Dendritic cell treated with granulocyte-macrophage colony-stimulating factor and Interleukin-4, amounts not matched to agents 40 ng/mL and 50 ng/mL, for 4 days (primary cell): ENCODE results near the gene ZNHIT2.

ENCODE experiments used
- H3K27ac Mint-ChIP-seq: one replicate; pipeline ENCODE4 v1.8.0; 2022; ENCODE audit warnings: mild to moderate bottlenecking, mixed read lengths
- H3K27me3 Mint-ChIP-seq: one replicate; pipeline ENCODE4 v1.8.0; 2022; ENCODE audit warnings: mild to moderate bottlenecking, mixed read lengths
- H3K36me3 Mint-ChIP-seq: one replicate; pipeline ENCODE4 v1.8.0; 2022; ENCODE audit warnings: low read depth, mixed read lengths
- H3K4me1 Mint-ChIP-seq: one replicate; pipeline ENCODE4 v1.8.0; 2022; ENCODE audit warnings: low read depth, mixed read lengths
- H3K4me3 Mint-ChIP-seq: one replicate; pipeline ENCODE4 v1.8.0; 2022; ENCODE audit warnings: mild to moderate bottlenecking, moderate library complexity, mixed read lengths
- H3K9me3 Mint-ChIP-seq: one replicate; pipeline ENCODE4 v1.8.0; 2022; ENCODE audit warnings: mixed read lengths
- intact Hi-C: fragments of 100-400 bp; cut with micrococcal nuclease; formaldehyde crosslinking; loops from one replicate; pipeline ENCODE4 v1.15.0; 2022

ZNHIT2 gene

DNA sequence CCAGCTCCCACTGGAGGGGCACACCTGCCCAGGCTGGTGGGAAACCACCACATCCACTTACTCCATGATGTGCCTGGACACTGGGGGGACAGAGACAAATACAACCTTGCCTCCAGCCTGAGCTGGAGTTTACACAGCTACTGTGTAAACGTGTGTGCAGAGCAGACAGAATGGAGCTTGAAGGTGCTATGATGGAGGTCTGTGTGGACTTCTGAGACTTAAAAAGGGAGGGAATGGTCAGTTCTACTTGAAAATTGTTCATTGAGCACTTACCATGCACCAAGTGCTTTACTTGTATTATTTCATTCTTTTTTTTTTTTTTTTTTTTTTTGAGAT lies 44.9 kb downstream of the ZNHIT2 start:
- intact Hi-C loops: no loop called here
- Mint-ChIP-seq H3K4me3 (no peak overlapping the region), H3K4me1 (peaks cover 4% of the 10 kb centered on the region), H3K27me3 (no peaks in the 10 kb centered on the region), H3K36me3 (no peaks in the 10 kb centered on the region), H3K9me3 (no peaks in the 10 kb centered on the region), H3K27ac (peak overlapping the region; percentile 32)

DNA sequence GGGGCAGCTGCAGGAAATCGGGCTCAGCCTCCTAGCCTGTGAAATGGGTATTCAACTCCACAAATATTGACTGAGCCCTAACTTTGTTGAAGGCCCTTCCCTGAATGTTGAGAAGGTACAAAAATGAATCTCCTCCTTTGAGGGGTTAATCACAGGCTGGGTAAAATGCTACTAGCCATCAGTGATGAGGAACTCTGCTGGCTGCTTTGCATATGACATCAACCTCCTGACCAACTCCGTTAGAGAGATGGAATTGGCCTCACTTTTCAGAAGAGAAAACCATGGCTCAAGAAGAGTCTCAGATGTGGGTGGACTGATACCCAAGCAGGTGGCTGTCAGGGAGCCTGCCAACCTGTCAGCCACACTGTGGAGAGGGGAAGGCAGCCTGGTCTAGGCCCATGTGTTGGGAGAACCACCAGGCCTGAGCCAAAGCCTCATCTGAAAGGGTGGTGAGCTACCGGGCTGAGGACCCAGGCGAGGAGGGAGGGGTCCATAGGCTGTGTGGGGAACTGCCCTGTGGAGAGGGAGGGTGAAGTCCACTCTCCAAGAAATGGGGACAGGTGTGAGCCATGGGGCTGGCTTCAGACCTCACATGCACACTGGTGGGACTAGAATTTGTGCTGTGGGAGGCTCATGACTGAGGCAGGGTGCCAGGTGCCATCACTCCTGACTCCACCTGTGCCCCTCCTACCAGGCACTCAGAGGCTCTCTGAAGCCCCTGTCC lies 45.4 kb downstream of the ZNHIT2 start:
- intact Hi-C loops: no loop called here
- Mint-ChIP-seq H3K36me3 (no peaks in the 10 kb centered on the region), H3K9me3 (no peaks in the 10 kb centered on the region), H3K27me3 (no peaks in the 10 kb centered on the region), H3K27ac (peak overlapping the region; percentile 32), H3K4me3 (no peak overlapping the region), H3K4me1 (peaks cover 4% of the 10 kb centered on the region)

DNA sequence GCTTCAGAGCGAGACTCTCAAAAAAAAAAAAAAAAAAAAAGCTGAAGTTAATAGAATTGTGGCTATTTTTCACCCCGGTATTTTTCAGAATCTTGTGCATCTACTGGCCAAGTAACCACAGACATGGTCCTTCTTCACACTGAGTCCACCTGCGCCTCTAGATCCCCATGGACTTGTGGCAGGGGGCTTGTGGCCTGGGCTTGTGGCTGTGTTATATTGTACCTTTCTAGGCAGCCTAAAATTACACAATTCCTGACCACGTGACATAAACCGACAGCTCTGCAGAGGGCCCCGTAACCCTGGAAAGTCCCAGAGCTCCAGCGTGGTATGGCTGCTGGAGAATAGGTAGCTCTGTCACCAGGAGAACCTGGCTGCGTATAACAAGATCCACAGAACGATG lies 48.3 kb downstream of the ZNHIT2 start:
- Mint-ChIP-seq H3K36me3 (no peaks in the 10 kb centered on the region), H3K27ac (no peak overlapping the region), H3K9me3 (no peaks in the 10 kb centered on the region), H3K4me3 (no peak overlapping the region), H3K27me3 (no peaks in the 10 kb centered on the region), H3K4me1 (peaks cover 16% of the 10 kb centered on the region)
- intact Hi-C loops: no loop called here

DNA sequence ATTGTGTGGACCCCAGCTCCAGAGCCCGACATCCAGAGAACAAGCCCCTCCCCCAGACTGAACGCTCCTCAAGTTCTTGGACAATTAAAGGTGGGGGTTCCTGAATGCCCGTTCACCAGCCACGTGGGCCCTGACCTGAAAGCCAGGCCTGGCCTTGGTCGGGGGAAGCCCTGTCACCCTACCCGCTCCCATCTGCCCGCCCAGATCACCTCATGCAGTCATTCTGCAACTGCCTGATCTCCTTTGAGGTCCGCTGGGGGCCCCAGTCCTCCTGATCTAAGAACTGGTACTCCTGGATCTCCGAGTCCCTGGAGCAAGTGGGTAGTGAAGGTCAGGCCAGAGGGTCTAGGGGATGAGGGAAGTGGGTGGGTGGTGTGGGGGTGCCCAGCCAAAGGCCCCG lies 50.1 kb downstream of the ZNHIT2 start:
- no peaks in the 10 kb centered on the region for H3K9me3 Mint-ChIP-seq
- H3K27me3 Mint-ChIP-seq: peaks cover 8% of the 10 kb centered on the region
- H3K27ac Mint-ChIP-seq: no peak overlapping the region
- H3K36me3 Mint-ChIP-seq: no peaks in the 10 kb centered on the region
- no peak overlapping the region for H3K4me3 Mint-ChIP-seq
- intact Hi-C loops: no loop called here
- peaks cover 28% of the 10 kb centered on the region for H3K4me1 Mint-ChIP-seq

DNA sequence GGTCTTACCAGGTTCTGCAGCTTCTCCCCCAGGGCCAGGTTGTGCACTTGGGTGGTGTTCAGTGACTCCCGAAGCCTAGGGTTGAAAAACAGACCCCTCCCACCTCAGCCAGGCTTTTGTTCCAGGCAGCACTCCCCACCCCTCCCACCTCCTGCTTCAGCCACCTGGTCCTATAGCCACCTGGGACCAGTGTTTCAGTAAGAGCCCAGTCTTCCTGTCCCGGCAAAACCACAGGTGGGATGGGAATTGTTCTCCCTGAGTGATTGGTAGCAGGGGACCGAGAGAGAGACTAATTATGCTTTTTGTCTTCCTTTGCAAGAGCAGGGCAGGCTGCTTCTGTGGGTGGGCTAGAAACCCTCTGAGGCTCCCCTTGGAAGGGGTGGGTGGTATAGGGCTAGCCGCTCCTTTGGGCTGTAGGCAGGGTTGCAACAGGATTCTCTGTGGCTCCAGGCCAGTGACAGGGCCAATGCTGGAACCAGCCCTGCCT lies 50.7 kb downstream of the ZNHIT2 start:
- peaks cover 12% of the 10 kb centered on the region for H3K27me3 Mint-ChIP-seq
- no peak overlapping the region for H3K4me3 Mint-ChIP-seq
- H3K4me1 Mint-ChIP-seq: peaks cover 30% of the 10 kb centered on the region
- intact Hi-C loops: no loop called here
- H3K9me3 Mint-ChIP-seq: no peaks in the 10 kb centered on the region
- no peaks in the 10 kb centered on the region for H3K36me3 Mint-ChIP-seq
- H3K27ac Mint-ChIP-seq: no peak overlapping the region
